PC-9 (cell line): ENCODE data around the gene TRIM21. TPM values are rescaled to one million over a fixed set of nuclear protein-coding genes. Genes with fewer than 3 reads are reported as not detected.

Experiments
- total RNA-seq: library from RNA; stranded (reverse); gene quantifications from 2 replicates; pipeline ENCODE4 v1.2.3, GENCODE V29; 2021

Gene TRIM21
- total RNA-seq, 1 experiment from 2014 or later, result 6.5 TPM

Other genes with a start within 250 kb of the TRIM21 start
- not detected in 2 replicates for gene OR52B4, start 25.3 kb downstream of the TRIM21 start, total RNA-seq
- gene OR52K2, start 55.6 kb upstream of the TRIM21 start, total RNA-seq, result not detected in 2 replicates
- gene OR52K1, start 88.9 kb upstream of the TRIM21 start, total RNA-seq, result not detected in 2 replicates
- not detected in 2 replicates for gene OR52M1, start 151.5 kb upstream of the TRIM21 start, total RNA-seq
- gene OR52I2, start 188.0 kb upstream of the TRIM21 start, total RNA-seq, result not detected in 2 replicates
- 0.15 TPM in 1 of 2 replicates, not detected in the other for gene OR52I1, start 200.3 kb upstream of the TRIM21 start, total RNA-seq
- gene TRIM68, start 214.5 kb upstream of the TRIM21 start, total RNA-seq, result 4.6 and 6.5 TPM in 2 replicates
- not detected in 2 replicates for gene OR51D1, start 243.8 kb upstream of the TRIM21 start, total RNA-seq